PC-3 (cell line): ENCODE results near the gene GMDS. TPM values are rescaled to one million over a fixed set of nuclear protein-coding genes. Genes with fewer than 3 reads are reported as not detected.

Experiments used
- ATAC-seq: fragments of 200-7000 bp; cut with Tn5 transposase; 2 replicates; pipeline ENCODE4 v1.9.1; 2020; ENCODE audit warnings: mild to moderate bottlenecking, moderate library complexity
- BruUV-seq: library from RNA; stranded (reverse); fragments of 400-500 nt; replicated peaks from 2 replicates; lab custom pipeline; 2021; lab: Mats Ljungman, UMichigan
- CTCF ChIA-PET: fragments of 300-600 bp; sonication (Branson Sonifier 250); formaldehyde crosslinking; loops from one replicate; lab custom pipeline; 2022; ENCODE audit warnings: antibody characterized with exemption; lab: Charles Lee
- POLR2A ChIA-PET: fragments of 300-600 bp; sonication (Branson Sonifier 250); formaldehyde crosslinking; loops from one replicate; lab custom pipeline; 2022; ENCODE audit warnings: antibody characterized with exemption; ENCODE audit not compliant: unreplicated experiment; lab: Charles Lee
- DNase-seq: peaks from one replicate; pipeline ENCODE4 v3.0.0-alpha.2; 2015
- H2AFZ ChIP-seq: fragments of 300-600 bp; sonication (generic); 2 replicates; pipeline ENCODE4 v1.6.0; 2016; ENCODE audit warnings: antibody characterized with exemption, low read length
- H3F3A ChIP-seq: fragments of 300-600 bp; sonication (generic); one replicate; pipeline ENCODE4 v1.6.0; 2017; ENCODE audit warnings: antibody characterized with exemption, low read length, control low read depth, mild to moderate bottlenecking; ENCODE audit not compliant: unreplicated experiment
- H3K27ac ChIP-seq: fragments of 300-600 bp; sonication (generic); 2 replicates; pipeline ENCODE4 v1.5.1; 2016; ENCODE audit warnings: mild to moderate bottlenecking, low read length
- H3K27me3 ChIP-seq: fragments of 300-600 bp; sonication (generic); 2 replicates; pipeline ENCODE4 v1.6.1; 2016; ENCODE audit warnings: low read length, mixed read lengths
- H3K36me3 ChIP-seq: fragments of 300-600 bp; sonication (generic); 2 replicates; pipeline ENCODE4 v1.6.1; 2016; ENCODE audit warnings: low read depth, mixed run types, low read length, mixed read lengths
- H3K4me1 ChIP-seq: fragments of 300-600 bp; sonication (generic); 2 replicates; pipeline ENCODE4 v1.5.1; 2016; ENCODE audit warnings: low read length; ENCODE audit not compliant: insufficient read depth
- H3K4me2 ChIP-seq: fragments of 300-600 bp; sonication (generic); 2 replicates; pipeline ENCODE4 v1.6.0; 2016; ENCODE audit warnings: low read length
- H3K4me3 ChIP-seq: fragments of 300-600 bp; sonication (generic); 2 replicates; pipeline ENCODE4 v1.5.1; 2016; ENCODE audit warnings: mild to moderate bottlenecking, low read length, mixed read lengths
- H3K79me2 ChIP-seq: fragments of 300-600 bp; sonication (generic); 2 replicates; pipeline ENCODE4 v1.6.1; 2017; ENCODE audit warnings: low read length, mixed read lengths
- H3K9ac ChIP-seq: fragments of 300-600 bp; sonication (generic); 2 replicates; pipeline ENCODE4 v1.6.0; 2016; ENCODE audit warnings: mild to moderate bottlenecking, low read length
- H3K9me2 ChIP-seq: fragments of 300-600 bp; sonication (generic); replicated peaks from 2 replicates; pipeline ENCODE4 v1.6.1; 2016; ENCODE audit warnings: mixed run types, low read length, mixed read lengths
- H3K9me3 ChIP-seq: fragments of 300-600 bp; sonication (generic); 2 replicates; pipeline ENCODE4 v1.6.1; 2016; ENCODE audit warnings: low read length, mixed read lengths
- H4K20me1 ChIP-seq: fragments of 300-600 bp; sonication (generic); 2 replicates; pipeline ENCODE4 v1.6.1; 2016; ENCODE audit warnings: low read length, mixed read lengths
- CTCF ChIP-seq: fragments of 300-600 bp; sonication (generic); conservative IDR thresholded peaks from 2 replicates; pipeline ENCODE4 v1.5.1; 2017; ENCODE audit warnings: antibody characterized with exemption, low read depth, mild to moderate bottlenecking, low read length
- EZH2 ChIP-seq: fragments of 300-600 bp; sonication (generic); IDR thresholded peaks from one replicate; pipeline ENCODE4 v1.6.1; 2017; ENCODE audit warnings: antibody characterized with exemption, mild to moderate bottlenecking, low read length; ENCODE audit not compliant: unreplicated experiment
- EZH2phosphoT487 ChIP-seq: fragments of 300-600 bp; sonication (generic); IDR thresholded peaks from 2 replicates; pipeline ENCODE4 v1.6.1; 2018; ENCODE audit warnings: mild to moderate bottlenecking, antibody characterized with exemption, low read length, borderline replicate concordance
- intact Hi-C: fragments of 100-400 bp; cut with micrococcal nuclease; formaldehyde crosslinking; loops from 2 replicates; pipeline ENCODE4 v1.9.0; 2023
- total RNA-seq: library from RNA; depleted of rRNA; stranded (reverse); fragments of >200 nt; gene quantifications from 2 replicates; pipeline ENCODE4 v1.2.3, GENCODE V29; 2014

Gene GMDS
- total RNA-seq, 1 experiment from 2014 or later: 18.3 TPM

DNA sequence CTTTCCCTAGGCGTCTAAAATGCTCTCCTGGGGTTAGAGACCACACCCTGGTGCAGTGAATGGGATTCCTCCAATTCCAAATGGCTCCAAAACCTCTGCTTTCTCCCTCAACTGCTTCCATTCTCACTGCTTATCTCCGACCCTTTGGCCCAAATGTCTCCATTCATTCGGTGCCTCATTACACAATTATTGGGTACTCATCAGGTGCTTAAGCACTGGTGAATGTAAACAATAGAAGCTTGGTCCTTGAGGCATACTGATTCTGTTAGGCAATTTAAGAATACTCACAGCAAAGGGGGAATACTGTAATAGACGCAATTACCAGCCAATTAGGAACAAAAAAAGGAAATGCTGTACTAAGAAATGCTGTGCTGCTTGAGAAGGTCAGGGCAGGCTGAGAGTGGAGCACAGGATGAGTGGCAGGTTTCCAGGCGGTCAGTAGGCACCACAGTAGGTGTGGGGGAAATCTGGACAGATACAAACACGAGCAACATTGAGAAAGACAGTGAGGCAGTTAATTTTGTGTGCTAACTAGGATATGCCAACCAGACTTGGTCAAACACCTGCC, 23.0 kb downstream of the GMDS start:
- ChIA-PET POLR2A (no interaction called here), CTCF (no interaction called here)
- Histone ChIP-seq H3K27ac (no peak overlapping the region), H3K9me3 (no peaks in the 10 kb centered on the region), H3K27me3 (no peaks in the 10 kb centered on the region), H3K4me2 (no peak overlapping the region), H3K79me2 (peaks cover 86% of the 10 kb centered on the region), H3K4me3 (no peak overlapping the region), H3K9me2 (no peaks in the 10 kb centered on the region), H3K36me3 (no peaks in the 10 kb centered on the region), H4K20me1 (no peaks in the 10 kb centered on the region), H3K4me1 (peaks cover 45% of the 10 kb centered on the region), H2AFZ (no peak overlapping the region), H3F3A (peaks cover 4% of the 10 kb centered on the region), H3K9ac (no peak overlapping the region)
- DNase-seq: no peak
- TF ChIP-seq EZH2phosphoT487 (no peak), EZH2 (no peak), CTCF (no peak)
- ATAC-seq: no peak
- no TSS peak for BruUV-seq
- intact Hi-C loops: no loop called here

DNA sequence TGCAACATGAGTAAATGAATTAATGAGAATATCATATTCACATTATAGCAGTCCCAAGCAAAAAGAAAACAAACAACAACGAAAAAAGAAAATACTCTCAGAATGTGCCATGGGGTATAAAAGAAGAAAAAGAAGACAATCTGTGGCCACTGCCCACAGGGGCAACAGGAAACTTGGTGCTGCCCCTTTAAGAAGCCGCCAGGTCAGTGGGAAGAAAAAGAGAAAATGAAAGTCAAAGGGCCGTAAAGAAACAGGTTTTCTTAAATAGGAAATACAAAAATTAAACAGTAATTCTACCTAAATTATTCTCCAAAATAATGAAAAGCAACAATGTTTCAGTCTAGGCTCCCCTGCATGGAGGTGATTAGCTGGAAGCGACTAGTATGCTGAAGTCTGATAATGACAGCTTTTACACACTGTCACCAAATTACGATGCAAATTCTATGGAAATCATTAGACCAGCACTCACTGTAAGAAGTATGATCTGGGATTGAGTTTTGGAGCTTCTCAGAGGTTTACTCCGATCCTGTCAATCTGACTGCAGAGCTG, 23.6 kb downstream of the GMDS start:
- CTCF ChIA-PET: no interaction called here
- H2AFZ ChIP-seq: no peak overlapping the region
- intact Hi-C loops: no loop called here

More for the DNA sequence above, 23.6 kb downstream of the GMDS start:
- BruUV-seq: no TSS peak
- Histone ChIP-seq H3F3A (peaks cover 4% of the 10 kb centered on the region), H3K9me3 (no peaks in the 10 kb centered on the region), H3K27me3 (no peaks in the 10 kb centered on the region), H3K27ac (no peak overlapping the region), H3K9ac (no peak overlapping the region), H3K79me2 (peaks cover 82% of the 10 kb centered on the region), H3K4me1 (peaks cover 41% of the 10 kb centered on the region), H4K20me1 (no peaks in the 10 kb centered on the region), H3K9me2 (no peaks in the 10 kb centered on the region), H3K36me3 (no peaks in the 10 kb centered on the region), H3K4me2 (no peak overlapping the region), H3K4me3 (no peak overlapping the region)
- ATAC-seq (no peak), DNase-seq (no peak)
- POLR2A ChIA-PET: no interaction called here
- no peak for TF ChIP-seq CTCF
- TF ChIP-seq EZH2phosphoT487: no peak
- TF ChIP-seq EZH2: no peak
